Keratinocyte (primary cell): ENCODE data around the gene GLT8D2. TPM values are rescaled to one million over a fixed set of nuclear protein-coding genes. Genes with fewer than 3 reads are reported as not detected.

Experiments
- DNase-seq: peaks from one replicate; pipeline ENCODE4 v3.0.0-alpha.2; 2011; ENCODE audit warnings: low read depth, missing footprints, low spot score
- FAIRE-seq: peaks from 2 replicates; lab custom pipeline; 2011; peaks lifted over from hg19 to GRCh38; lab: Jason Lieb, UNC
- H2AFZ ChIP-seq: 2 replicates; pipeline ENCODE4 v1.6.0; 2012; ENCODE audit warnings: low read length, control low read depth, inconsistent platforms; ENCODE audit not compliant: control insufficient read depth
- H3K27ac ChIP-seq: 2 replicates; pipeline ENCODE4 v1.5.1; 2011; ENCODE audit warnings: low read length; ENCODE audit not compliant: control insufficient read depth, insufficient read depth
- H3K27me3 ChIP-seq: 3 replicates; pipeline ENCODE4 v1.6.0; 2011; ENCODE audit warnings: low read length; ENCODE audit not compliant: control insufficient read depth, insufficient read depth; ENCODE audit errors: extremely low read depth
- H3K36me3 ChIP-seq, 2 experiments: 2 replicates in 1 of 2; 3 replicates in 1 of 2; pipeline ENCODE4 v1.5.1; 2011; ENCODE audit warnings: low read length in 2 of 2, mild to moderate bottlenecking in 1 of 2; ENCODE audit not compliant: control insufficient read depth in 2 of 2, insufficient read depth in 2 of 2; ENCODE audit errors: extremely low read depth in 1 of 2
- H3K4me1 ChIP-seq: 3 replicates; pipeline ENCODE4 v1.5.1; 2011; ENCODE audit warnings: low read length; ENCODE audit not compliant: control insufficient read depth, insufficient read depth; ENCODE audit errors: extremely low read depth
- H3K4me2 ChIP-seq: 3 replicates; pipeline ENCODE4 v1.6.0; 2011; ENCODE audit warnings: low read depth, low read length; ENCODE audit not compliant: control insufficient read depth, insufficient read depth; ENCODE audit errors: extremely low read depth
- H3K4me3 ChIP-seq, 3 experiments: fragments of 200-600 bp in 1 of 3; sonication (generic) in 1 of 3; 2 replicates in 2 of 3; 3 replicates in 1 of 3; pipeline ENCODE4 v1.5.1; 2011 to 2016; ENCODE audit warnings: low read length in 3 of 3, mild to moderate bottlenecking in 3 of 3, control low read depth in 2 of 3, inconsistent platforms in 1 of 3, low read depth in 1 of 3, mixed read lengths in 1 of 3, mixed run types in 1 of 3, moderate library complexity in 1 of 3; ENCODE audit not compliant: control insufficient read depth in 2 of 3, insufficient read depth in 2 of 3; ENCODE audit errors: extremely low read depth in 1 of 3
- H3K79me2 ChIP-seq: 2 replicates; pipeline ENCODE4 v1.6.0; 2012; ENCODE audit warnings: low read length; ENCODE audit not compliant: control insufficient read depth, insufficient read depth
- H3K9ac ChIP-seq: 3 replicates; pipeline ENCODE4 v1.6.0; 2011; ENCODE audit warnings: low read length; ENCODE audit not compliant: control insufficient read depth, insufficient read depth; ENCODE audit errors: extremely low read depth
- H3K9me1 ChIP-seq: 3 replicates; pipeline ENCODE4 v1.6.0; 2011; ENCODE audit warnings: low read length; ENCODE audit not compliant: control insufficient read depth, insufficient read depth; ENCODE audit errors: extremely low read depth
- H3K9me3 ChIP-seq: 2 replicates; pipeline ENCODE4 v1.5.1; 2012; ENCODE audit warnings: low read depth, low read length; ENCODE audit not compliant: control insufficient read depth
- H4K20me1 ChIP-seq: 3 replicates; pipeline ENCODE4 v1.6.0; 2011; ENCODE audit warnings: low read length; ENCODE audit not compliant: control insufficient read depth, insufficient read depth; ENCODE audit errors: extremely low read depth
- CTCF ChIP-seq, 3 experiments: IDR thresholded peaks in 1 of 3; conservative IDR thresholded peaks in 1 of 3; optimal IDR thresholded peaks in 1 of 3; 2 replicates in 2 of 3; 3 replicates in 1 of 3; pipeline versions ENCODE3 to v1.5.1; 2011; ENCODE audit warnings: low read length in 3 of 3, mild to moderate bottlenecking in 3 of 3, moderate library complexity in 2 of 3, control low read depth in 1 of 3, inconsistent platforms in 1 of 3; ENCODE audit not compliant: insufficient read depth in 2 of 3; ENCODE audit errors: extremely low read depth in 1 of 3
- EZH2 ChIP-seq: IDR thresholded peaks from one replicate; pipeline ENCODE4 v1.6.1; 2012; ENCODE audit warnings: inconsistent platforms, mild to moderate bottlenecking, low read length, moderate library complexity
- dilution Hi-C: fragments of 300-500 bp; cut with MboI; formaldehyde crosslinking; loops from one replicate; pipeline ENCODE4 v1.7.0; 2020; ENCODE audit warnings: low sequenced_read_pairs; ENCODE audit not compliant: extremely low pct_ligation_motif_present
- polyA plus RNA-seq, 5 experiments: library from polyadenylated mRNA; depleted of rRNA in 3 of 5; stranded (reverse) in 3 of 5; stranded (forward) in 1 of 5; unstranded in 1 of 5; fragments of >200 nt; gene quantifications; 1 replicate in 1 of 5; 2 replicates in 3 of 5; 3 replicates in 1 of 5; pipeline versions ENCODE4 v1.2.1 to v1.2.3, GENCODE V29; 2011 to 2012; ENCODE audit warnings: missing spikeins in 2 of 5, low read depth in 1 of 5, low replicate concordance in 1 of 5

Gene GLT8D2
- polyA plus RNA-seq, 1 donor (not counting 4 experiments of a cell fraction or from before 2014, with no cell fraction given): 1.4 TPM

GRCh38 chr12:104073699-104074098, 23.7 kb upstream of the GLT8D2 start:
- Histone ChIP-seq H3K4me1 (no peaks in the 10 kb centered on the region), H2AFZ (no peak overlapping the region), H4K20me1 (no peaks in the 10 kb centered on the region), H3K9me3 (no peaks in the 10 kb centered on the region), H3K27ac (no peak overlapping the region), H3K36me3 (no peaks in the 10 kb centered on the region), H3K27me3 (no peaks in the 10 kb centered on the region), H3K9ac (no peak overlapping the region), H3K79me2 (no peaks in the 10 kb centered on the region), H3K4me3 (no peak overlapping the region), H3K9me1 (no peaks in the 10 kb centered on the region), H3K4me2 (no peak overlapping the region)
- dilution Hi-C loops: no loop called here
- FAIRE-seq (no peak), DNase-seq (no peak)
- no peak for TF ChIP-seq EZH2

- Histone ChIP-seq H3K79me2 (no peaks in the 10 kb centered on the region), H2AFZ (no peak overlapping the region), H3K4me2 (no peak overlapping the region), H3K27ac (no peak overlapping the region), H3K9me1 (no peaks in the 10 kb centered on the region), H3K9me3 (no peaks in the 10 kb centered on the region), H3K4me1 (no peaks in the 10 kb centered on the region), H3K36me3 (no peaks in the 10 kb centered on the region), H3K27me3 (no peaks in the 10 kb centered on the region), H3K4me3 (no peak overlapping the region), H3K9ac (no peak overlapping the region), H4K20me1 (no peaks in the 10 kb centered on the region)
- no peak for FAIRE-seq
- TF ChIP-seq CTCF (optimal IDR thresholded peaks at IDR 0.05 in 1 of 3, IDR thresholded peaks at IDR 0.05 in 1 of 3, conservative IDR thresholded peaks at IDR 0.05 in 1 of 3; ENCODE audit: extremely low read depth in 1 of 3, insufficient read depth in 2 of 3, low read length in 3 of 3) (no peak), EZH2 (no peak)
- dilution Hi-C loops: no loop called here
- DNase-seq: no peak
Observed at GRCh38 chr12:104072099-104072498, 22.1 kb upstream of the GLT8D2 start.

- Histone ChIP-seq H4K20me1 (no peaks in the 10 kb centered on the region), H3K4me1 (peaks cover 20% of the 10 kb centered on the region), H3K9me1 (no peaks in the 10 kb centered on the region), H3K4me2 (peak overlapping the region; percentile 79), H3K36me3 (peaks cover 0 to 1% of the 10 kb centered on the region in 2 experiments), H3K79me2 (peaks cover 14% of the 10 kb centered on the region), H3K4me3 (peak overlapping the region; percentile 84 to 93 (median 87)), H3K9ac (peak overlapping the region; percentile 87), H3K27ac (peak overlapping the region; percentile 62), H3K27me3 (no peaks in the 10 kb centered on the region), H2AFZ (peak overlapping the region; percentile 94), H3K9me3 (no peaks in the 10 kb centered on the region)
- DNase-seq: no peak
- TF ChIP-seq CTCF (optimal IDR thresholded peaks at IDR 0.05 in 1 of 3, IDR thresholded peaks at IDR 0.05 in 1 of 3, conservative IDR thresholded peaks at IDR 0.05 in 1 of 3; ENCODE audit: extremely low read depth in 1 of 3, insufficient read depth in 2 of 3, low read length in 3 of 3): no peak
- TF ChIP-seq EZH2: no peak
- dilution Hi-C loops: no loop called here
- no peak for FAIRE-seq
Observed at GRCh38 chr12:104064842-104065427, 14.9 kb upstream of the GLT8D2 start.
